IPS-18c (cell line): ENCODE results near the gene RPUSD2.

Experiments used
- H3K4me3 ChIP-seq: 2 replicates; pipeline ENCODE4 v1.7.0; 2013; ENCODE audit warnings: low read depth, mild to moderate bottlenecking, low read length, moderate library complexity; ENCODE audit not compliant: insufficient read depth
- H3K9me3 ChIP-seq: one replicate; pipeline ENCODE4 v1.6.1; 2013; ENCODE audit warnings: mild to moderate bottlenecking, low read length, moderate library complexity; ENCODE audit not compliant: control insufficient read depth, insufficient read depth

The RPUSD2 gene

GRCh38 chr15:40569129-40569953, at the start of gene RPUSD2:
Gene RPUSD2, plus strand, starts transcription at chr15:40569299. Its CDS starts 39 bp downstream, at chr15:40569338.
- H3K9me3 ChIP-seq = no peaks in the 10 kb centered on the region
- peak within 1 kb of the TSS; percentile 91 for H3K4me3 ChIP-seq

GRCh38 chr15:40523611-40524010, 45.5 kb upstream of the RPUSD2 start:
- H3K9me3 ChIP-seq = no peaks in the 10 kb centered on the region
- H3K4me3 ChIP-seq = no peak overlapping the region

GRCh38 chr15:40525855-40526254, 43.2 kb upstream of the RPUSD2 start:
- Histone ChIP-seq H3K9me3 (no peaks in the 10 kb centered on the region), H3K4me3 (no peak overlapping the region)

- Histone ChIP-seq H3K4me3 (no peak overlapping the region), H3K9me3 (no peaks in the 10 kb centered on the region)
Measured at GRCh38 chr15:40528801-40529200, 40.3 kb upstream of the RPUSD2 start.

- Histone ChIP-seq H3K4me3 (no peak overlapping the region), H3K9me3 (no peaks in the 10 kb centered on the region)
Measured at GRCh38 chr15:40533763-40534364, 35.2 kb upstream of the RPUSD2 start.

GRCh38 chr15:40534371-40534770, 34.7 kb upstream of the RPUSD2 start:
- no peak overlapping the region for H3K4me3 ChIP-seq
- no peaks in the 10 kb centered on the region for H3K9me3 ChIP-seq

- Histone ChIP-seq H3K4me3 (no peak overlapping the region), H3K9me3 (no peaks in the 10 kb centered on the region)
Measured at GRCh38 chr15:40536501-40536900, 32.6 kb upstream of the RPUSD2 start.

- no peak overlapping the region for H3K4me3 ChIP-seq
- H3K9me3 ChIP-seq = no peaks in the 10 kb centered on the region
Measured at GRCh38 chr15:40538976-40539375, 30.1 kb upstream of the RPUSD2 start.

- H3K4me3 ChIP-seq = no peak overlapping the region
- H3K9me3 ChIP-seq = no peaks in the 10 kb centered on the region
Measured at GRCh38 chr15:40543082-40543481, 26.0 kb upstream of the RPUSD2 start.

- Histone ChIP-seq H3K9me3 (no peaks in the 10 kb centered on the region), H3K4me3 (no peak overlapping the region)
Measured at GRCh38 chr15:40543631-40544294, 25.3 kb upstream of the RPUSD2 start.

GRCh38 chr15:40545457-40545856, 23.6 kb upstream of the RPUSD2 start:
- Histone ChIP-seq H3K9me3 (no peaks in the 10 kb centered on the region), H3K4me3 (no peak overlapping the region)

GRCh38 chr15:40548610-40549009, 20.5 kb upstream of the RPUSD2 start:
- H3K4me3 ChIP-seq = no peak overlapping the region
- no peaks in the 10 kb centered on the region for H3K9me3 ChIP-seq

- Histone ChIP-seq H3K9me3 (no peaks in the 10 kb centered on the region), H3K4me3 (no peak overlapping the region)
Measured at GRCh38 chr15:40549894-40550293, 19.2 kb upstream of the RPUSD2 start.

GRCh38 chr15:40550341-40551037, 18.6 kb upstream of the RPUSD2 start:
- Histone ChIP-seq H3K9me3 (no peaks in the 10 kb centered on the region), H3K4me3 (no peak overlapping the region)

- Histone ChIP-seq H3K4me3 (no peak overlapping the region), H3K9me3 (no peaks in the 10 kb centered on the region)
Measured at GRCh38 chr15:40554161-40554525, 15.0 kb upstream of the RPUSD2 start.

- no peak overlapping the region for H3K4me3 ChIP-seq
Measured at GRCh38 chr15:40555876-40556275, 13.2 kb upstream of the RPUSD2 start.

GRCh38 chr15:40558952-40559742, 10.0 kb upstream of the RPUSD2 start:
- H3K9me3 ChIP-seq = no peaks in the 10 kb centered on the region
- H3K4me3 ChIP-seq = no peak overlapping the region

More at GRCh38 chr15:40555876-40556275, 13.2 kb upstream of the RPUSD2 start:
- H3K9me3 ChIP-seq = no peaks in the 10 kb centered on the region
